ENCODE data around the gene PDLIM7. TPM values are rescaled to one million over a fixed set of nuclear protein-coding genes. Genes with fewer than 3 reads are reported as not detected.

Gene PDLIM7
- total RNA-seq, 1 donor from 2014 or later: 38.7 TPM

GRCh38 chr5:177490311-177490991 is 7.0 kb downstream of the PDLIM7 start:
- peaks cover 24% of the 10 kb centered on the region for H3K36me3 Mint-ChIP-seq
- DNase-seq (ENCODE audit: low spot score): no peak
- Histone ChIP-seq H3K27ac (no peak overlapping the region), H3K9ac (no peak overlapping the region), H3F3A (ENCODE audit: low read depth) (peaks cover 31% of the 10 kb centered on the region), H3K4me2 (no peak overlapping the region), H3K79me2 (ENCODE audit: low read depth) (peaks cover 23% of the 10 kb centered on the region), H3K27me3 (no peaks in the 10 kb centered on the region), H3K9me3 (ENCODE audit: low read depth) (no peaks in the 10 kb centered on the region), H2AFZ (replicated peaks) (no peak overlapping the region), H4K20me1 (ENCODE audit: low read depth) (peaks cover 78% of the 10 kb centered on the region), H3K36me3 (peaks cover 5% of the 10 kb centered on the region), H3K4me3 (no peak overlapping the region), H3K4me1 (peaks cover 16% of the 10 kb centered on the region)
- TF ChIP-seq EZH2phosphoT487 (IDR thresholded peaks at IDR 0.05) (no peak), CTCF (IDR thresholded peaks at IDR 0.05) (no peak), EZH2 (IDR thresholded peaks at IDR 0.05) (no peak)
- peaks cover 35% of the 10 kb centered on the region for H3K4me1 Mint-ChIP-seq
- peak overlapping the region; percentile 48 for H3K4me3 Mint-ChIP-seq
- H3K9me3 Mint-ChIP-seq: no peaks in the 10 kb centered on the region
- H3K27me3 Mint-ChIP-seq (ENCODE audit: insufficient read depth, low read depth): peaks cover 4% of the 10 kb centered on the region
- no peak overlapping the region for H3K27ac Mint-ChIP-seq

- H3K36me3 Mint-ChIP-seq: peaks cover 33% of the 10 kb centered on the region
- Histone ChIP-seq H3K4me2 (no peak overlapping the region), H3K27ac (no peak overlapping the region), H4K20me1 (ENCODE audit: low read depth) (peaks cover 67% of the 10 kb centered on the region), H3K79me2 (ENCODE audit: low read depth) (peaks cover 11% of the 10 kb centered on the region), H2AFZ (replicated peaks) (no peak overlapping the region), H3F3A (ENCODE audit: low read depth) (peaks cover 27% of the 10 kb centered on the region), H3K36me3 (peaks cover 5% of the 10 kb centered on the region), H3K4me1 (peaks cover 4% of the 10 kb centered on the region), H3K9me3 (ENCODE audit: low read depth) (no peaks in the 10 kb centered on the region), H3K9ac (no peak overlapping the region), H3K4me3 (no peak overlapping the region), H3K27me3 (no peaks in the 10 kb centered on the region)
- no peak overlapping the region for H3K4me3 Mint-ChIP-seq
- H3K4me1 Mint-ChIP-seq: peaks cover 36% of the 10 kb centered on the region
- H3K27ac Mint-ChIP-seq: no peak overlapping the region
- peak; percentile 40 for DNase-seq (ENCODE audit: low spot score)
- TF ChIP-seq CTCF (IDR thresholded peaks at IDR 0.05): peak; percentile 19
- no peak for TF ChIP-seq EZH2 (IDR thresholded peaks at IDR 0.05)
- peaks cover 4% of the 10 kb centered on the region for H3K27me3 Mint-ChIP-seq (ENCODE audit: insufficient read depth, low read depth)
- H3K9me3 Mint-ChIP-seq: no peaks in the 10 kb centered on the region
Observed at GRCh38 chr5:177489119-177489716, 8.2 kb downstream of the PDLIM7 start.

GRCh38 chr5:177487975-177488374 is 9.4 kb downstream of the PDLIM7 start:
- Mint-ChIP-seq H3K4me1 (peaks cover 26% of the 10 kb centered on the region), H3K9me3 (no peaks in the 10 kb centered on the region), H3K4me3 (no peak overlapping the region), H3K27ac (no peak overlapping the region), H3K36me3 (peaks cover 31% of the 10 kb centered on the region), H3K27me3 (ENCODE audit: insufficient read depth, low read depth) (peaks cover 4% of the 10 kb centered on the region)
- TF ChIP-seq CTCF (IDR thresholded peaks at IDR 0.05): no peak
- TF ChIP-seq EZH2phosphoT487 (IDR thresholded peaks at IDR 0.05): no peak
- no peak for TF ChIP-seq EZH2 (IDR thresholded peaks at IDR 0.05)
- Histone ChIP-seq H3K27ac (no peak overlapping the region), H3K4me1 (peaks cover 4% of the 10 kb centered on the region), H3K27me3 (no peaks in the 10 kb centered on the region), H4K20me1 (ENCODE audit: low read depth) (peaks cover 54% of the 10 kb centered on the region), H3K9ac (no peak overlapping the region), H3K36me3 (peaks cover 5% of the 10 kb centered on the region), H2AFZ (replicated peaks) (no peak overlapping the region), H3K4me3 (no peak overlapping the region), H3K4me2 (no peak overlapping the region), H3K9me3 (ENCODE audit: low read depth) (no peaks in the 10 kb centered on the region), H3K79me2 (ENCODE audit: low read depth) (no peaks in the 10 kb centered on the region), H3F3A (ENCODE audit: low read depth) (peaks cover 17% of the 10 kb centered on the region)
- DNase-seq (ENCODE audit: low spot score): no peak
